ENCODE results near the gene PARD3B.

DNA sequence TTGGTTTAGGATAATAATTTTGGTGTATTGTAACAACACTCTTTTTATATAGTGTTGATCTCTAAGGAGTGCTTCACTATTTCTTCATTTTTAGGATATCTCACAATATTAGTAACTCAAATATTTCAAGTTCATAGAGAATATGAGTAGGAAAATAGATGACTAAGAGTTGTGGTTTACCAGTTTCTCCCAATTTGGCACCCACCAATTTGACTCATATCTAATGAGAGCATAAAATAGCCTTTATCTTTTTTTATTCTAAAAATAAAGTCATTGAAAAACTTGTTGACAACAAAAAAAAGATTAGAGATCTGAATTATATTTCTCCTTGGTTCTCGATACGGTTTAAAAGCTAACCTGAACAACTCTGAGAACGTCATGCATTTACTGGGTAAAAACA is 204.0 kb downstream of the PARD3B start:
- no peak for TF ChIP-seq ZNF274 (IDR thresholded peaks at IDR 0.05; ENCODE audit: low read depth, low read length)
- TF ChIP-seq YY1 (IDR thresholded peaks at IDR 0.05; ENCODE audit: insufficient read depth, insufficient read length): no peak

Measured in NT2/D1 (cell line).